Cardiac fibroblast (primary cell): Measurements from ENCODE around the gene ELN.
A peak's percentile ranks its signal among the peaks of the same experiment; 100 is the strongest.

Experiments used
- DNase-seq, 2 donors: peaks; one replicate each; pipeline versions ENCODE4 v3.0.0 to v3.0.0-alpha.2; 2010; ENCODE audit warnings: low read depth in 2 of 2
- H3K4me3 ChIP-seq, 2 donors: replicated peaks in 1 of 2; 1 replicate in 1 of 2; 2 replicates in 1 of 2; pipeline ENCODE4 v1.5.1; 2011; ENCODE audit warnings: low read depth in 2 of 2, low read length in 2 of 2, mild to moderate bottlenecking in 2 of 2, moderate library complexity in 1 of 2
- TF ChIP-seq, protein P1 (sequence below): IDR thresholded peaks from one replicate; pipeline ENCODE4 v1.5.1; 2011; ENCODE audit warnings: low read depth, mild to moderate bottlenecking, low read length, inconsistent platforms

Gene ELN

DNA sequence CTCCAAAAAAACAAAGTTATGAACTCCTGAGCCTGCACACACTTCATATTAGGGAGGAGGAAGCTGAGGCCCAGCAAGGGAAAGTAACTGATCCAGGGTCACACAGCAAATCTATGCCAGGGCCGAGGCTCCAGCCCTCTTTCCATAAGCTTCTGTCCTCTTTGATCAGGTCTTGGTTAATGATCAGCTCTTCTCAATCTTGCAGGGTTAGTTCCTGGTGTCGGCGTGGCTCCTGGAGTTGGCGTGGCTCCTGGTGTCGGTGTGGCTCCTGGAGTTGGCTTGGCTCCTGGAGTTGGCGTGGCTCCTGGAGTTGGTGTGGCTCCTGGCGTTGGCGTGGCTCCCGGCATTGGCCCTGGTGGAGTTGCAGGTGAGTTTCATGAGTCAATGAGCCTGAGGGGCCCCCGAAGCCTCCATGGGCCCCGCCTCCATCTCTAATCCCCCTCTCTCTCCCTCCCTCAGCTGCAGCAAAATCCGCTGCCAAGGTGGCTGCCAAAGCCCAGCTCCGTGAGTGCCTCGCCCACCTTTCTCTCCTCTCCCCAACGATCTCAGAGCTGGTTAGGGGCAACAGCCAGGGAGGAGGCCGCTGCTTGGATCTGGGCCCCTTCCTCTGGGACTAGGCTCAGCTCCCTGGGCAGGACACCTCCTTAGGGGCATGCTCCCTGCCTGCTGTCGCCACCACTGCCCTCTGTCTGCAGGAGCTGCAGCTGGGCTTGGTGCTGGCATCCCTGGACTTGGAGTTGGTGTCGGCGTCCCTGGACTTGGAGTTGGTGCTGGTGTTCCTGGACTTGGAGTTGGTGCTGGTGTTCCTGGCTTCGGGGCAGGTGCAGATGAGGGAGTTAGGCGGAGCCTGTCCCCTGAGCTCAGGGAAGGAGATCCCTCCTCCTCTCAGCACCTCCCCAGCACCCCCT lies 32.0 kb downstream of the ELN start:
- no peak overlapping the region for H3K4me3 ChIP-seq
- no peak for DNase-seq
- TF ChIP-seq, protein P1, sequence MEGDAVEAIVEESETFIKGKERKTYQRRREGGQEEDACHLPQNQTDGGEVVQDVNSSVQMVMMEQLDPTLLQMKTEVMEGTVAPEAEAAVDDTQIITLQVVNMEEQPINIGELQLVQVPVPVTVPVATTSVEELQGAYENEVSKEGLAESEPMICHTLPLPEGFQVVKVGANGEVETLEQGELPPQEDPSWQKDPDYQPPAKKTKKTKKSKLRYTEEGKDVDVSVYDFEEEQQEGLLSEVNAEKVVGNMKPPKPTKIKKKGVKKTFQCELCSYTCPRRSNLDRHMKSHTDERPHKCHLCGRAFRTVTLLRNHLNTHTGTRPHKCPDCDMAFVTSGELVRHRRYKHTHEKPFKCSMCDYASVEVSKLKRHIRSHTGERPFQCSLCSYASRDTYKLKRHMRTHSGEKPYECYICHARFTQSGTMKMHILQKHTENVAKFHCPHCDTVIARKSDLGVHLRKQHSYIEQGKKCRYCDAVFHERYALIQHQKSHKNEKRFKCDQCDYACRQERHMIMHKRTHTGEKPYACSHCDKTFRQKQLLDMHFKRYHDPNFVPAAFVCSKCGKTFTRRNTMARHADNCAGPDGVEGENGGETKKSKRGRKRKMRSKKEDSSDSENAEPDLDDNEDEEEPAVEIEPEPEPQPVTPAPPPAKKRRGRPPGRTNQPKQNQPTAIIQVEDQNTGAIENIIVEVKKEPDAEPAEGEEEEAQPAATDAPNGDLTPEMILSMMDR: no peak

- peak overlapping the region in 1 of 2 donors; percentile 28 for H3K4me3 ChIP-seq
- TF ChIP-seq, protein P1: no peak
- peak; percentile 95 to 96 for DNase-seq
These were observed 34.0 kb downstream of the ELN start for GRCh38 chr7:74061840-74062539.

GRCh38 chr7:74063223-74063641 lies 35.3 kb downstream of the ELN start:
- H3K4me3 ChIP-seq: no peak overlapping the region
- TF ChIP-seq, protein P1: no peak
- DNase-seq: no peak

DNA sequence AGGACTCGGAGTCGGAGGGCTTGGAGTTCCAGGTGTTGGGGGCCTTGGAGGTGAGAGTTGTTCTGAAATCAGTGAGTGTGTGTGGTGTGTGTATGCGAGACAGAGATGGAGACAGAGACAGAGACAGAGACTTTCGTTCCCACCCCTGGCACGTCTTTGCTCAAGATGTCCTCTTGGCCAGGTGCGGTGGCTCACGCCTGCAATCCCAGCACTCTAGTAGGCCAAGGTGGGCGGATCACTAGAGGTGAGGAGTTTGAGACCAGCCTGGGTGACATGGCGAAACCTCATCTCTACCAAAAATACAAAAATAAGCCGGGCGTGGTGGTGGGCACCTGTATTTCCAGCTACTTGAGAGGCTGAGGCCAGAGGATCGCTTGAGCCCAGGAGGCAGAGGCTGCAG lies 35.7 kb downstream of the ELN start:
- TF ChIP-seq, protein P1: no peak
- no peak overlapping the region for H3K4me3 ChIP-seq
- no peak for DNase-seq

DNA sequence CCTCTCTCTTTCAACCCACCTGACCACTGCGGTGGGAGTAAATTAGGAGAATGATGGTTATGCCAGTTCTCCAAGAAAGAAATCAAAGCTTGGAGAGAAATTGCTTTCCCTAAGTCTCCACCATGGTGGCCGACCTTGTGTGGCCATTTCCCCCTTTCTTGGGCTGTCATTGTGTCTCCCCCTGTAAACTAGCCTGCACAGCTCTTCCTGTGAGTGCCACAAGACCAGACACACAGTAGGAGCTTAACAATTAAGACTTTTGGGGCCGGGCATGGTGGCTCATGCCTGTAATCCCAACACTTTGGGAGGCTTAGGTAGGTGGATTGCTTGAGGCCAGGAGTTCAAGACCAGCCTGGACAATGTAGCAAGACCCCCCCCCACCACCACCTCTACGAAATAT lies 36.7 kb downstream of the ELN start:
- TF ChIP-seq, protein P1: no peak
- no peak for DNase-seq
- no peak overlapping the region for H3K4me3 ChIP-seq

DNA sequence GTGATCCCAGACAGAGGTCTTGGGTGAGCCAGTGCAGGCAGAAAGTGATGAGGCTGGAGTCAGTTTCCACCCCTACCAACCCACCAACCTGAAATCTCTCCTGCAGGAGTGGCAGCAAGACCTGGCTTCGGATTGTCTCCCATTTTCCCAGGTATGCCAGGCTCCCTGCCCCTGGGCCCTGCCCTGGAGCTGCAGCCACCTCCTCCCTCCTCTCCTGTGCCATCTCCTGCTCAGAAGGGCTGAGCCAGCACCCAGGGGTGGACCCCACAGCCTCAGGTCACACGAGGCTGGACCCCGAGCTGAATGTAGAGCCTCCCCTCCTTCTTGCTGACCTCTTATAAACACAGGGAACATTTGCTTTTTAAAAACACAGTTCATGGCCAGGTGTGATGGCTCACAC lies 38.7 kb downstream of the ELN start:
- no peak overlapping the region for H3K4me3 ChIP-seq
- no peak for DNase-seq
- TF ChIP-seq, protein P1: no peak
